Keratinocyte (primary cell): ENCODE measurements around the gene USH1C.

Experiments used
- CTCF ChIP-seq, 3 experiments: IDR thresholded peaks in 1 of 3; conservative IDR thresholded peaks in 1 of 3; optimal IDR thresholded peaks in 1 of 3; 2 replicates in 2 of 3; 3 replicates in 1 of 3; pipeline versions ENCODE3 to v1.5.1; 2011; ENCODE audit warnings: low read length in 3 of 3, mild to moderate bottlenecking in 3 of 3, moderate library complexity in 2 of 3, control low read depth in 1 of 3, inconsistent platforms in 1 of 3; ENCODE audit not compliant: insufficient read depth in 2 of 3; ENCODE audit errors: extremely low read depth in 1 of 3
- EZH2 ChIP-seq: IDR thresholded peaks from one replicate; pipeline ENCODE4 v1.6.1; 2012; ENCODE audit warnings: inconsistent platforms, mild to moderate bottlenecking, low read length, moderate library complexity

GRCh38 chr11:17588166-17588565 is 44.0 kb upstream of the USH1C start:
- no peak for TF ChIP-seq CTCF (optimal IDR thresholded peaks at IDR 0.05 in 1 of 3, IDR thresholded peaks at IDR 0.05 in 1 of 3, conservative IDR thresholded peaks at IDR 0.05 in 1 of 3; ENCODE audit: extremely low read depth in 1 of 3, insufficient read depth in 2 of 3, low read length in 3 of 3)
- no peak for TF ChIP-seq EZH2
